Measurements from ENCODE around the gene IFT122. TPM values are rescaled to one million over a fixed set of nuclear protein-coding genes. Genes with fewer than 3 reads are reported as not detected.

IFT122 gene
- total and polyA plus RNA-seq, 4 donors: 10.1 to 41.2 (median 32.2) TPM

- WGBS, 2 donors: 91 to 94% methylated on average over 12 of the region's 12 CpGs
- no peaks in the 10 kb centered on the region for H3K27me3 ChIP-seq (ENCODE audit: control insufficient read depth in 1 of 2, insufficient read depth in 2 of 2, low read length in 1 of 2)
- ATAC-seq (ENCODE audit: low FRiP score) (no peak), DNase-seq (no peak)
- H3K9me3 ChIP-seq (ENCODE audit: control insufficient read depth, low read length): no peaks in the 10 kb centered on the region
- H3K4me3 ChIP-seq (ENCODE audit: low read length in 2 of 2): no peak overlapping the region
- H3K4me1 ChIP-seq (ENCODE audit: control insufficient read depth in 1 of 2, insufficient read depth in 2 of 2, low read length in 2 of 2): no peaks in the 10 kb centered on the region
- H3K27ac ChIP-seq (ENCODE audit: low read depth in 1 of 2, low read length in 2 of 2): no peak overlapping the region
- intact Hi-C loops (cut with DNase I): no loop called here
- H3K36me3 ChIP-seq (ENCODE audit: control insufficient read depth in 1 of 2, insufficient read depth in 2 of 2, low read length in 1 of 2): no peaks in the 10 kb centered on the region
Measured at GRCh38 chr3:129421236-129421883, 18.7 kb upstream of the IFT122 start.

- Histone ChIP-seq H3K4me3 (ENCODE audit: low read length in 2 of 2) (no peak overlapping the region), H3K27ac (ENCODE audit: low read depth in 1 of 2, low read length in 2 of 2) (no peak overlapping the region), H3K27me3 (ENCODE audit: control insufficient read depth in 1 of 2, insufficient read depth in 2 of 2, low read length in 1 of 2) (no peaks in the 10 kb centered on the region), H3K36me3 (ENCODE audit: control insufficient read depth in 1 of 2, insufficient read depth in 2 of 2, low read length in 1 of 2) (no peaks in the 10 kb centered on the region), H3K4me1 (ENCODE audit: control insufficient read depth in 1 of 2, insufficient read depth in 2 of 2, low read length in 2 of 2) (no peaks in the 10 kb centered on the region), H3K9me3 (ENCODE audit: control insufficient read depth, low read length) (no peaks in the 10 kb centered on the region)
- no peak for ATAC-seq (ENCODE audit: low FRiP score)
- intact Hi-C loops (cut with DNase I): no loop called here
- no peak for DNase-seq
- WGBS, 2 donors: 69 to 72% methylated on average over 6 of the region's 6 CpGs
Measured at GRCh38 chr3:129421988-129422745, 17.9 kb upstream of the IFT122 start.

- intact Hi-C loops (cut with DNase I): no loop called here
- Histone ChIP-seq H3K9me3 (ENCODE audit: control insufficient read depth, low read length) (no peaks in the 10 kb centered on the region), H3K4me1 (ENCODE audit: control insufficient read depth in 1 of 2, insufficient read depth in 2 of 2, low read length in 2 of 2) (no peaks in the 10 kb centered on the region), H3K4me3 (ENCODE audit: low read length in 2 of 2) (no peak overlapping the region), H3K36me3 (ENCODE audit: control insufficient read depth in 1 of 2, insufficient read depth in 2 of 2, low read length in 1 of 2) (no peaks in the 10 kb centered on the region), H3K27ac (ENCODE audit: low read depth in 1 of 2, low read length in 2 of 2) (no peak overlapping the region), H3K27me3 (ENCODE audit: control insufficient read depth in 1 of 2, insufficient read depth in 2 of 2, low read length in 1 of 2) (no peaks in the 10 kb centered on the region)
- no peak for DNase-seq
- 92 to 95% methylated on average over 1 of the region's 1 CpG for WGBS, 2 donors
- no peak for ATAC-seq (ENCODE audit: low FRiP score)
Measured at GRCh38 chr3:129422897-129423296, 17.1 kb upstream of the IFT122 start.

DNA sequence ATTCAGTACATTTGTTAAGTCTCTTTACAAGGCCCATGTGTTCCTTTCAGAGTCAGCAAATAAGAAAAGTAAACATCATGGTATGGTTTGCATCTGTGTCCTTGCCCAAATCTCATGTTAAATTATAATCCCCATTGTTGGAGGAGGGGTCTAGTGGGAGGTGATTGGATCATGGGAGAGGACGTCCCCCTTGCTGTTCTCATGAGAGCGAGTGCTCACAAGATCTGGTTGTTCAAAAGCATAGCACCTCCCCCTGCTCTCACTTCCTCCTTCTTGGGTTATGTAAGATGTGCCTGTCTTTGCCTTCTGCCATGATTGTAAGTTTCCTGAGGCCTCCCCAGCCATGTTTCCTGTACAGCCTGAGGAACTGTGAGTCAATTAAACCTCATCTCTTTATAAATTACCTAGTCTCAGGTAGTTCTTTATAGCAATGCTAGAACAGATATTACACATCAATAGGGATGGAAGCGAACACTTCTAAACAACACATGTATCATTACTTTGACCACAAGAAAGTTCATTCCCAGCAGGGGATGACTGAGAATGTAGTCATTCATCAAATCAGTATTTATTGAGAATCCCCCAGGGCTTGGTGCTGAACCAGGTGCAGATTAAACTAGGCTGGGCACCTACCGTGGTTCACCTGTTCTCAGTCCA, 15.7 kb upstream of the IFT122 start:
- no peaks in the 10 kb centered on the region for H3K27me3 ChIP-seq (ENCODE audit: control insufficient read depth in 1 of 2, insufficient read depth in 2 of 2, low read length in 1 of 2)
- intact Hi-C loops (cut with DNase I): no loop called here
- H3K9me3 ChIP-seq (ENCODE audit: control insufficient read depth, low read length): no peaks in the 10 kb centered on the region
- no peak for DNase-seq
- H3K27ac ChIP-seq (ENCODE audit: low read depth in 1 of 2, low read length in 2 of 2): no peak overlapping the region
- H3K4me1 ChIP-seq (ENCODE audit: control insufficient read depth in 1 of 2, insufficient read depth in 2 of 2, low read length in 2 of 2): no peaks in the 10 kb centered on the region
- ATAC-seq (ENCODE audit: low FRiP score): no peak
- no peak overlapping the region for H3K4me3 ChIP-seq (ENCODE audit: low read length in 2 of 2)
- H3K36me3 ChIP-seq (ENCODE audit: control insufficient read depth in 1 of 2, insufficient read depth in 2 of 2, low read length in 1 of 2): no peaks in the 10 kb centered on the region
- WGBS, 2 donors: 78 to 85% methylated on average over 4 of the region's 4 CpGs

DNA sequence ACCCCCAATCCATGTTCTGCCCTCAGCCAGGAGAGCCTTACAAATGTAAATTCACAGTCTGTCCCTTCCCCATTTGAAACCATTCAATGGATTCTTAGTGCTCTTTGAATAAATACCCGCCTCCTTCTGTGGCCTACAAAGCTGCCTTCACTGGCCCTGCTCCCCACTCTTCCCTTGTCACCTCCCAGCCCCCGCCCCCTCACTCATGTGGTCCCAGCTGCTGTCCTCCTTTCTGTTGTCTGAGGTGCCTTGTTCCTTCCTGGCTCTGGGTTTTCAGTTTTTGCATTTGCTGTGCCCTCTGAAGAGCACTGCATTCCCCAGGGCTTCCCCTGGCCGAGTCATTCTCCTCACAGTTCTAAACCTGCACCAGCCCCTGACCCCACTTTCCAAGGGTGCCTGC, 14.8 kb upstream of the IFT122 start:
- intact Hi-C loops (cut with DNase I): no loop called here
- no peaks in the 10 kb centered on the region for H3K27me3 ChIP-seq (ENCODE audit: control insufficient read depth in 1 of 2, insufficient read depth in 2 of 2, low read length in 1 of 2)
- no peaks in the 10 kb centered on the region for H3K9me3 ChIP-seq (ENCODE audit: control insufficient read depth, low read length)
- no peaks in the 10 kb centered on the region for H3K4me1 ChIP-seq (ENCODE audit: control insufficient read depth in 1 of 2, insufficient read depth in 2 of 2, low read length in 2 of 2)
- no peak for ATAC-seq (ENCODE audit: low FRiP score)
- 81% methylated on average over 3 of the region's 3 CpGs for WGBS, 2 donors
- no peak overlapping the region for H3K4me3 ChIP-seq (ENCODE audit: low read length in 2 of 2)
- no peaks in the 10 kb centered on the region for H3K36me3 ChIP-seq (ENCODE audit: control insufficient read depth in 1 of 2, insufficient read depth in 2 of 2, low read length in 1 of 2)
- H3K27ac ChIP-seq (ENCODE audit: low read depth in 1 of 2, low read length in 2 of 2): no peak overlapping the region
- DNase-seq: no peak

DNA sequence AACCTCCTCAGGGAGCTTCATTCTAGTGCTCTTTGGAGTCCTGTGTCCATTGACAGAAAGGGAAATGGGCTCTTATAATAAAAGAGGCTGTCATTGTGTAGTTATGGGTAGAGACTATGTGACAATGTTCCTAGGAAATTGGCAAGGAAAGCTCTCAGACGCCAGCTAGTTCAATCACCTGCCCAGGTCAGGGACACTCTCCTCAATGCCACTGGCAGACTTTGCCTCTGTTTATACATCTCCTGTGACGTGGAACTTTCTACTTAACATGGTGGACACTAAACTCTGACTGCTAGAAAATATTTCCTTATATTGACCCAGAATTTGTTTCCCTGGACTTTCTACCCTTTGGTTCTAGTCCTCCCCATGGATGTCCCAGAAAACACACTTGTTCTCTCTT, 14.4 kb upstream of the IFT122 start:
- H3K36me3 ChIP-seq (ENCODE audit: control insufficient read depth in 1 of 2, insufficient read depth in 2 of 2, low read length in 1 of 2): peaks cover 0 to under 1% of the 10 kb centered on the region in 2 donors
- no peak overlapping the region for H3K4me3 ChIP-seq (ENCODE audit: low read length in 2 of 2)
- H3K9me3 ChIP-seq (ENCODE audit: control insufficient read depth, low read length): no peaks in the 10 kb centered on the region
- ATAC-seq (ENCODE audit: low FRiP score): no peak
- H3K4me1 ChIP-seq (ENCODE audit: control insufficient read depth in 1 of 2, insufficient read depth in 2 of 2, low read length in 2 of 2): no peaks in the 10 kb centered on the region
- H3K27ac ChIP-seq (ENCODE audit: low read depth in 1 of 2, low read length in 2 of 2): no peak overlapping the region
- WGBS, 2 donors: 81 to 88% methylated on average over 2 of the region's 2 CpGs
- DNase-seq: no peak
- no peaks in the 10 kb centered on the region for H3K27me3 ChIP-seq (ENCODE audit: control insufficient read depth in 1 of 2, insufficient read depth in 2 of 2, low read length in 1 of 2)
- intact Hi-C loops (cut with DNase I): no loop called here

DNA sequence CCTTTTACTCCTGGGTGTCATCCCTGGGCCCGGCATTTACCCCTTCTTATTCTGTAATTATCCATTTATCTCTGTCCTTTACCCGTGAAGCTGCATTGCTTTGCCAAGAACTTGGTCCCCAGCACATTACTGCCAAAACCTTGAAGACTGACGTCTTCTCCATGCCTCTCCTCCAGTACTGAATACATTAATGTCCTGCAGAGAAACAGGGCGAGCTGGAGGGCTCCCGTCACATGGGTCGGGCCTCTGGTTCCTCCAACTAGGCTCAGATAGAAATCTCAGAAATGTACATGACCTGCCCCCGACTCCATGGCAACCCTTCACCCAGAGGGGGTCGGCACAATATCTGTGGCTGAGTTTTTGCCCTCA, 12.0 kb upstream of the IFT122 start:
- peak; percentile 3 for ATAC-seq (ENCODE audit: low FRiP score)
- H3K27me3 ChIP-seq (ENCODE audit: control insufficient read depth in 1 of 2, insufficient read depth in 2 of 2, low read length in 1 of 2): no peaks in the 10 kb centered on the region
- 7 to 10% methylated on average over 8 of the region's 8 CpGs for WGBS, 2 donors

GRCh38 chr3:129428376-129429079, 11.5 kb upstream of the IFT122 start, which contains the start of gene EFCAB12:
TSS of gene EFCAB12 (minus strand) at chr3:129428636. CDS start at chr3:129428488, 148 bp downstream.
- H3K4me3 ChIP-seq (ENCODE audit: low read length in 2 of 2): no peak within 1 kb of the TSS
- peak; percentile 98 for ATAC-seq (ENCODE audit: low FRiP score)
- intact Hi-C loops (cut with DNase I): no loop called here
- H3K36me3 ChIP-seq (ENCODE audit: control insufficient read depth in 1 of 2, insufficient read depth in 2 of 2, low read length in 1 of 2): peaks cover 2 to 7% of the 10 kb centered on the region in 2 donors
- 1% methylated on average over 42 of the region's 42 CpGs for WGBS, 2 donors
- no peaks in the 10 kb centered on the region for H3K27me3 ChIP-seq (ENCODE audit: control insufficient read depth in 1 of 2, insufficient read depth in 2 of 2, low read length in 1 of 2)
- DNase-seq: peak; percentile 98 to 99
- no peaks in the 10 kb centered on the region for H3K4me1 ChIP-seq (ENCODE audit: control insufficient read depth in 1 of 2, insufficient read depth in 2 of 2, low read length in 2 of 2)
- no peak within 1 kb of the TSS for H3K27ac ChIP-seq (ENCODE audit: low read depth in 1 of 2, low read length in 2 of 2)
- H3K9me3 ChIP-seq (ENCODE audit: control insufficient read depth, low read length): no peaks in the 10 kb centered on the region

More for the DNA sequence above, 12.0 kb upstream of the IFT122 start:
- Histone ChIP-seq H3K4me1 (ENCODE audit: control insufficient read depth in 1 of 2, insufficient read depth in 2 of 2, low read length in 2 of 2) (no peaks in the 10 kb centered on the region), H3K4me3 (ENCODE audit: low read length in 2 of 2) (no peak overlapping the region), H3K27ac (ENCODE audit: low read depth in 1 of 2, low read length in 2 of 2) (no peak overlapping the region), H3K9me3 (ENCODE audit: control insufficient read depth, low read length) (no peaks in the 10 kb centered on the region), H3K36me3 (ENCODE audit: control insufficient read depth in 1 of 2, insufficient read depth in 2 of 2, low read length in 1 of 2) (peaks cover 2 to 6% of the 10 kb centered on the region in 2 donors)
- DNase-seq: no peak
- intact Hi-C loops (cut with DNase I): no loop called here

All from aorta (tissue), 5 donors.